Measurements from ENCODE around the gene CNP. TPM values are rescaled to one million over a fixed set of nuclear protein-coding genes. Genes with fewer than 3 reads are reported as not detected.

The CNP gene
- total and polyA plus RNA-seq, 2 of the 8 experiments (the other 6 are each of a cell fraction or from before 2014, with no cell fraction given) = 21.9 to 60.6 TPM

DNA sequence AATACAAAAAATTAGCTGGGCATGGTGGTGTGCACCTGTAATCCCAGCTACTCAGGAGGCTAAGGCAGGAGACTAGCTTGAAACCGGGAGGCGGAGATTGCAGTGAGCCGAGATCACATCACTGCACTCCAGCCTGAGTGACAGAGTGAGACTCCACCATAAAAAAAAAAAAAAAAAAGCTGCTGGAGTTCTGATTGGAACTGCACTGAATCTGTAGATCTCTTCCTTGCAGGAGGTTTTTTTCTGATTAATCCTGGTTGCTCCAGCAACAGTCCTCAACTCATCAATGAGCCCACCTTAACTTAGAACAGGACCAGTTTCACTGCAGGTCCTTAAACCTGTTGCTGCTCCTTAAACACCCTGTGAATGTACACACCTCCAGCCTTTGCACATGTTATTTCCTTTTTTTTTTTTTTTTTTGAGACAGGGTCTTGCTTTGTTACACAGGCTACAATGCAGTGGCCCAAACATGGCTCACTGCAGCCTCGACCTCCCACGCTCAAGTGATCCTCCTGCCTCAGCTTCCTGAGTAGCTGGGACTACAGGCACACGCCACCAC lies 37.8 kb upstream of the CNP start (continued):
- no peak for TF ChIP-seq KDM4A (IDR thresholded peaks at IDR 0.05; ENCODE audit: low read depth, low read length, severe bottlenecking)
- no peak for TF ChIP-seq CREB1 (IDR thresholded peaks at IDR 0.05)
- TF ChIP-seq SRF (IDR thresholded peaks at IDR 0.05; ENCODE audit: low read depth, low read length) = no peak
- TF ChIP-seq SUZ12 (IDR thresholded peaks at IDR 0.05; ENCODE audit: low read length) = no peak

Data from H1 (cell line).